NOMO-1 treated with dmso at 0.1 percent for 144 hours (cell line): ENCODE measurements around the gene GNG12.

Experiments
- DNase-seq: peaks from one replicate; lab custom pipeline; 2025; ENCODE audit not compliant: unreplicated experiment; lab: John Stamatoyannopoulos, UW

Gene GNG12

DNA sequence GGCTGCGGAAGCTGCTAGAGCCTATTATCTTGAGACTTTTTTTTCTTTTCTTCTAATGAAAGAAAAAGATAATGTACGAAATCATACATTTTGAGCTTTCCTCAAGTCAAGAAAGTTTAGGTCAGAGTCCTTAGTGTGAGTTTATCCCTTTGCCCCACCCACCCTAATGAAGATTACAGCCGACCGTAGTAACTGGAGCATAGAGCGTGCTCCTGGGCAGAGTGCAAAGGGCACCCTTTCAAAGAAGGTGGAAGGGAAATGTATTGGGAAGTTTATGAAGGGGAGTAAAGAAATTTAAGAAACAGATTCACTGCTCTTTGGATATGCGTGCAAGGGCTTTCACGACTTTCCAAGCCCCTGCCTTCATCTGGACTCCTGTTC is 17.2 kb downstream of the GNG12 start:
- DNase-seq: no peak

DNA sequence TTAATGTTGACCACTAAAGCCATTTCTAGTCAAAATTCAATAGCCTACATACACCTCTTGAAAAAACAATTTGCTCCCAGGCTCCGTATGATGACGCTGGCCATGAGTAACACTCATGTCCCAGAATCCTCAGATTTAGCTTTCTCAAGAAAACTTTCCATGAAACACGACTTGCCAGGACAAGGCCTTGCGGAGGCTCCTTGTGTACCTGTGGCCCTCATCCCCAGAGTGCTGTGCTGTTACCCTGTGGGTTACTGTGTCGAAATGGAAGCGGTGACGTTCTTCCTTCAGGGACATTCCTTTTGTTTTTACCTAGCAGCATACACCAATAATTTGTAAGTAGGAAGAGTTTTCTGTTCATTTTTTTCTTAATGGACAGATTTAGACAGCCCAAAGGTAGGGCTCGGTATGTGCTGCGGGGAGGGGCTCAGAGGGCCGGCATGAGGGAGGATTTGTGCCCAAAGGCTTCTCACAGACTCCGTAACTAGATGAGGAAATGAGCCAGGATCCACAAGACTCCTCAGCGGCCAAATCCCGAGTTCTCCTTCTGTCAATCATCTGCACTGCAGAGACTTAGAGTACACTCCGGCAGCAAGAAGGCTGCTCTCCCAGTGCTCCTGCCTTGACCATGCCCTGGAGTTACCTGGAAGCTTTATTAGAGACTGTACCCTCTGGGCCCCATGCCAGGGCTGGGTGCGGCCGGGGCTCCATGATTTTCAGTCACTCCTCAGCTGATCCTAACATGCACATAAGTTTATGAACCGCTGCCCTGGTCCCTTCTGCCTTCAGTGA is 17.8 kb downstream of the GNG12 start:
- DNase-seq: no peak

DNA sequence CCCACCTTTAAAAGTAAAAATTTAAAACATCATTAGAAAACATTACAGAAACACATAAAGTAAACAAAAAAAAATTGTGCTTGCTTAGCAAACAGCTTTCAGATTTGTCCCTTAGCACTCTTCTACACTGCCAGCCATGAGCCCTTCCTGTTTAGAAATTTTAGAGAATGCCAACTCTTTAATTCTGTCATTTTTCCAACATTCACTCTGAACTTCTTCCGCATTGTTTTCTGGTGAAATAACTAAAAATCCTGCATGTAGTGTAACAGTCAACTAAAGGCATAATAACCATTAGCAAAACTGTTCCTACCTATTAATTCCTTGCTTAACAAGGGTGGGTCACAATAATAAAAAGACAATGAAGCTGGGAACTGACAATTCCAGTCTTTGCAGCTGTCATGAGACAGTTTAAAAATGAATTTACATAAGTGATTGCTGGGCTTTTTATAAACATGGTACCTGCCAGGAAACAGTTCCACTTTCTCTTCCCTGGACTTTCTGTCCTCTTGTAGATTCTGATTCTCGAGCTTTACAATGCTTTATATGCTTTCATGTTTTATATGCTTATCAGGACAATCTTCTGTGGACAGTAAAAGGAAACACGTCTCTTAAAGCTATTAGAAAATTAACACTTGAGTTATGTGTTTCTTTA is 19.0 kb downstream of the GNG12 start:
- DNase-seq: no peak

DNA sequence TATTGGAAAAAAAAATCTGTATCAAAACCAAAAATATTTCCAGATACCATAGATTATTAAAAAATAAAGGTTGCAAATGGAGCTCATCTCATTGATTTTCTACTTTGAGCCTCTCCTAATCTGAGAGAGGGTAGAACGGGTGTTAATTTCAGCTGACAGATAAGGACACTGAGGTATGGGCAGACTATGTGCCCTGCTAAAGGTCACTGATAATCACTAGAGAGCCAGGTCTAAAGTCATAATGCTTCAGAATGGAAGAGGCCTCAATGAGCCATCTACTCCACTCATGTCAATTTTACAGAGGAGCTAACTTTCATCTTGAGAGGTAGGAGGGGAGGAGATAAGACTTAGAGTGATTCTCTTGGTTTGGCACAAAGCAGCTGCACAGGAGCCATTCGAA is 21.0 kb downstream of the GNG12 start:
- no peak for DNase-seq

DNA sequence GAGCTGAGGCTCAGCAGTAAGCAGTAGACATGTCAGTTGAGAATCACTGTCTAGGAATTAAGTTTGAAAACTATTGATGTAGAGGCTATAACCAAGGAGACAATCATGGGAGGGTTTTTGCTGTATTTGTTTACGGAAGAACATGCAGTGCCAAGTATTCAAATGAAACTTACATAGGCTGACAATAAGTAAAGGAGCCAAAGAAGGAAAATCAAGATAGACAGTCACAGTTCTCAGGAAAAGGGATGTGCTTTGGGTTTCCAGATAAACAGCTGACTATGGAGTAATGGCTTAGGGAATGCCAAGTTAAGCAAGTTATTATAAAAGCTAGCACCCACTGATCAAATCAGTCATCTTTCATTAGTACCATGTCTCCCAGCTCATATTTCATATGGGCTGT is 21.5 kb downstream of the GNG12 start:
- no peak for DNase-seq

DNA sequence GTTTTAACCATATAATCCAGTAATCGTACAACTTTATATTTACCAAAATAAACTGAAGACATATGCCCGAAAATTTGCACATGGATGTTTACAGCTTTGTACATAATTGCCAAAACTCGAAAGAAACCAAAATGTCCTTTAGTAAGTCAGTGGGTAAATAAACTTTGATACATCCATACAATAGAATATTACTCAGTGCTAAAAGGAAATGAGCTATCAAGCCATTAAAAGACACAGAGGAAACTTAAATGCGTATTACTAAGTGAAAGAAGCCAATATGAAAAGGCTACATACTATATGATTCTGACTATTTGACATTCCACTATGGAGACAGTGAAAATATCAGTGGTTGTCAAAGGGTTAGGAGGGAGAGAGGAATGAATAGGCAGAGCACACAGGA is 23.4 kb downstream of the GNG12 start:
- DNase-seq: no peak

DNA sequence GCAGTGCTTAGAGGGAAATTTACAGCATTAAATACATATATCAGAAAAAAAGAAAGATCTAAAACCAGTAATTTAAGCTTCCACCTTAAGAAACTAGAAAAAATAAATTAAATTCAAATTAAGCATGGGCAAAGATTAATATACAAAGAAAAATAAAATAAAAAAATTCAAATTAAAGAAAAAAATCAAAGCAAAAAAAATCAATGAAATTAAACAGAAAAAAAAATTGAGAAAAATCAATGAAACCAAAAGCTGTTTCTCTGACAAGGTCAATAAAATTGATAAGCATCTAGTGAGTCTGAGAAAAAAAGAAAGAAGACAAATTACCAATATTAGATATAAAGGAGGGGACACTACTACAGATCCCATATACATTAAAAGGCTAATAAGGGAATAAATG is 26.0 kb downstream of the GNG12 start:
- DNase-seq: no peak

DNA sequence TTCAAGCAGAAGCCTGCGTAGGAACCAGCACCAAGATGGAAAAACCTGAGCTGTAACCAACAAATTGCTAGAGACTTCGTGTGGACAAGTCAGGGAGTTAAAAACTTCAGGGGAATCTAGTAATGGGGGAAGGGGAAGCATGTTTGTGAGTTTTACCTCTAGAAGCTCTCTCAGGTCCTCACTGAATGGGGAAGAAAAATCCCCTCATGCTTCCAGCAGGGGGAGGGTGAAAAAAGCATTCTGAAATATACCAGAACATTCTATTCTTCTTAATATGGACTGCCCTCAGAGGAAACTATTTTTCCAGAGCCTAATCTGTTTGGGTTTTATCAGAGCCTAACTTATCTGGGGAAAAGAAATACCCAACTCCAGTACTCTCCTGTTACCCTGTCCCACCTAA is 28.6 kb downstream of the GNG12 start:
- no peak for DNase-seq

DNA sequence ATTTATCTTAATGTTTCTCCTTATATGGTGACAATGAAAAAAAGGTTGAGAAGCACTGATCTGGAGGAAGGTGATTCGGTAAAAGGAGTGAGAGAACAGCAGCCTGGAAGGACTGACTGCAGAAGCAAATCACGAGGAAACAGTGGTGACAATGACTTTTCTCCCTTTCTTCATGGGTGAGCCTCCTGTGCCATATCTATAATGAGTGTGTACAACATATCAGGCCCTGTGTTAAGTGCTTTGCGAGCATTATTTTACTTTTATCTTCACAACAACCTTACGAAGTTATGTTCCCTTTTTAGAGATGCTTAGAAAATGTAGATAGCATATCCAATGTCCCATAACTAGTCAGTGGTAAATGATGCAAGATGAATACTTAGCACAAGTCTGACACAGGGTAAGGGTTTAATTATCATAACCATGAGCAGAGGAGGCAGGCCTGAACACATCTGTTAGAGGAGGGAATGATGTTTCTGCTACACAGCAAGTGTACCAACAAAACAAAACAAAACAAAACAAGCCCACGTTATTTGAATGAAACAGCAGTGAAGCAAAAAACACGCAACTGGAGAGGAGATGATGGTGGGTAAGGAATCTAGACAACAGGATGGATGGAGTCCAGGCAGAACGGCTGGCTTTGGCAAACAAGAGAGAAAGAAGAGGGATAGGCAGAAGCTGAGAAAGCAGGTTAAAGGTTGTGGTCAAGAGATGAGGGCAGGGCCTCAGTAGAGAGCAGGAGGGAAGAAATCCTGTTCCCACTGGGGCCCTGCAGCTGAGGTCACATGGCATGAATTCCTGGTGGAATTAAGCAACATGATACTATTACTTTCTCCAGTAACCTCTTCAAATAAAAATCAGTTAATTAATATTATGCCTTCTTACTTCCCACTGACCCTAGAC is 29.6 kb downstream of the GNG12 start:
- no peak for DNase-seq

DNA sequence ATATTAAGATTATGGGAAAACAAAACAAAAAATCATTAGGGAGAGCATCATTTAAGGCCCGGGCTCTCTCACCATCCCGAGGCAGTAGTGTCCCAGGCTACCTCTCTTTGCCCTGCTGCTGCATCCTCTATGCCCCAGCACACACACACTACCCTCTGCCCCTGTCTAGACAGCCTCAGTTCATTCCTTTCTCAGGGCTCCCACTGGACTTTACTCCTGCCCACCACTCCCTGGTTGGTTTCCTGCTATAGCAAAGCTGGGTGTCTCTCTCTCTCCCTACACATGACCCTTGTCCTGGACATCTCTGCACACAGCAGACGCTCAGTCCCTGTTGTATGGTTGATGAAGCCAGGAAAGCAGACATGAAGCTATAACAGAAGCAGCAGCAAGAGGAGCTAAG is 30.7 kb downstream of the GNG12 start:
- DNase-seq: no peak

DNA sequence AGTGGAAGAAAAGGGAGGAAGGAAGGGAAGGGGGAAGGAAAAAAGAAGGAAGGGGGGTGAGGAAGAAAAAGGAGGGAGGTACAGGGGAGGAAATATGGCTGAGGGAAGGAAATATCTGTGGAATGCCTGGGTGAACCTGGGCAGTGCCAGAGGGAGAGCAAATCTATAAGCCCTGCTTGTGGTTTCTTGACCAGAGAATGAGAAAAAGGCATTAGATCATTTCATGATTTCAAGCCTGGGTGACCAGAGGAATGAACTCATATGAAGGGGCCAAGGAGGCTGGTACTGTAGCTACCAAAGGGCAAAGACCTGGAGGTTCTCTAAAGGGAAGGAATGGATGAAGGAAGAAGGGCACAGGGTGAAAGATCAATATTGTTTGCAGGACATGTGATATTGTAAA is 31.4 kb downstream of the GNG12 start:
- no peak for DNase-seq

DNA sequence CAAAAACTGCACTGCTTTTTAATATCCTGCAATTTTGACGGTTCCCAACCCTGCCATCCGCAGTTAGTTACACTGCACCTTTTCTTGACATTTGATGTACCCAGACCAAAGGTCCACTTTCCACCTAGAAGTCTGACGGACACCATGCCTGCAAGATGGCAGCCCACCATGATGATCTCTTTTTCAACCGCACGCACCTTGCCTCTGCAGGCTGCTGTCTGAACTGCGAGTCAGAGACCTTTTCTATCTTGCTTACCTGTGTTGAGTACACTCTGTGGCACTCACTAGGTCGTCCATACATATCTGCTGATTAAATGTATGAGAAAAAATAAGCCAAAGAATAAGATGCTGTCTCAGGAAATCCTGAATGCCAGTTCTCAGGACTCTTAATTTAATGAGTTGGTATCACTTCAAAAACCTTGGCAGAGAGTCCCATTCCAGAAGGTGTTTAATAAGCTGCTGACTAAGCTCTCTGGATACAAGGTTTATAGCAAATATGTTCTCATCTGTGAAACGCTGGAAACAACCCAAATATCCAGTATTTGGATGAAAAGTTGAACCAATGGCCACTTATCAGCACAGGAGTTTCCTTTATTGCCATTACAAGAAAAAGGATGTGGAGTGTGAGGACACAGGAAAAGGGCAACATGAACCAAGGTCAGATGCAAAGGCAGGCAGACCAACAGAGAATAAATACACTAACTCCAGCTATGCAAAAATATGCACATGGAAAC is 37.9 kb downstream of the GNG12 start:
- no peak for DNase-seq

DNA sequence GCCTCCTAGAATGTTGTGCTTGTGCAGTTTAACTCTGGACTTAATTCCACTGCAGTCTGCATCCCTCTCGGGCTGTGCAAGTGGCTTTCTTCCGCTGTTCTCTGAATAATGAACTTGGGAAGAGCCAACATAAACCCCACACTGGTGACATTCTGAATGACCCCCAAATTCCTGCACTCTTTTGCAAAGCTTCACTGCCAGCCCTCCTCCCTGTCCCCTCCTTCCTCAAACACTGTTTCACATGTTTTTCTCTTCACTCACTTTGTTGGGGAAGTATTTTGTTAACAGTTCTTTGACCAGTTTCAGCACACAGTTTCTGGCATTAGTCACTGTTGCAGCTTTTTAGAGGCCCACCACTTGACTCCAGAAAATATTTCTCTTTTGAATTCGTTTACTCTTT is 39.7 kb downstream of the GNG12 start:
- no peak for DNase-seq

DNA sequence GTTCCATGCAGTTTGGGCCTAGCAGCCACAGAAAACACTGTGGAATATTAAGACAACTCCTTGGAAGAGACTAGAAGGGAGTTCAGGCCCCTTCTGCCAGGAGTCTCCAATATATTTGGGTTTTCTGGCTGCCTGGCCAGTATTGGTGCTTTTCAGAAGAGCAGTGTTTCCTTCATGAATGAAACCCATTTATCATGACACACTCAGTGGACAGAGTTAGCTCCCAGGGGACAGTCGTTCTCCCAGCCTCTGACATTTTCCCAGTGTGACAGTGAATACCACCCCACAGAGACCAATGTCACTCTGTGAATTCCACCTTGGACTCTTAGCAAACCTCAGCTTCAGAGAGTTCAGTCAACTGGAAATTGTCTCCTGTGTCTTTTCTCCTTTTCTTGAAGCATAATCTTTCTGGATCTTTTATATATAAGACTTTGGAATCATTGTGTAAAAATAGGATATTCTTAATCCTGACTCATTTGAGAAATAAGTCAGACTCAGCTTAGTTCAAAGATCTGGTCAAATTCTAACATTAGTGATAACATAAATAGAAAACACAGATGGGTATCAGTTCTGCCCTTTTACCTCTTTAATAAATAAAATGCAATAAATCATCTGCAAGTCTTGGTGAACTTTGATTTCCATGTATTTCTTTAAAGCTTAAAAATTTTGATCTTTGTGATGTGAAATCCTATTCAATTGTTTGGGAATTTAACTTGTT is 40.4 kb downstream of the GNG12 start:
- no peak for DNase-seq

DNA sequence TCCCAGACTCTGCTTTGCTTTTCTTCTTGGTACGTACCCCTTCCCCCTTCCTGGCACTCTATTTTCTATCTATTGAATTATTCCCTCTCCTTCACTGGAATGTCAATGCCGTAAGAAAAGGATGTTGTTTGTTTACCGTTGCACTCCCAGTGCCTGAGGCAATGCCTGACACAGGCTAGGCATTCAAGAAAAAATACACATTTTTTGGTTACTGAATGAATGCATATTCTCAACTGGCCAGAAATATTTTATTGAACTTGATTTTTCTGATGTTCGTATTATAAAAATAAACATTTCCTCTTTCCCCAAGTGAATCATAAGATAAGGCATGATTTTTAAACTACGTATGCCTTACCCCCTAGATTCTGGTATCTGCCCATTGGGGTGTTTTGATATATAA is 41.2 kb downstream of the GNG12 start:
- no peak for DNase-seq

DNA sequence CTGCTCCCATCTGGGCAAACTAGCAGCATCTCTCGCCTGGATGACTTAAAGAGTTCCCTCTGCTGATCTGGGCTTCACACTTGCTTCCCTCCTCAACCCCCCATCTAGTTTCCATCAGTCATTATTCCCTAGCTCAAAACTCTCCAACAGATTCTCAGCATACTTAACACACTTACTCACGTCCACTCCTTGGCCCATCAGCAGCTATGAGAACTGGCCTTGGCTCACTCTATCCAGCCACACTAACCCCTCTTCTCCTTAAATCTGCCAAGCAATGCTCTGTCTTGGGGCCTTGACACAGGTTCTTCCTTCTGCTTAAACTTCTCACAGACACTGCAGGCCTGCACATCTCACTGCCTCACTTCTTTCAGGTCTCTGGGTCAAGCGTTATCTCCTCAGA is 41.6 kb downstream of the GNG12 start:
- DNase-seq: no peak

DNA sequence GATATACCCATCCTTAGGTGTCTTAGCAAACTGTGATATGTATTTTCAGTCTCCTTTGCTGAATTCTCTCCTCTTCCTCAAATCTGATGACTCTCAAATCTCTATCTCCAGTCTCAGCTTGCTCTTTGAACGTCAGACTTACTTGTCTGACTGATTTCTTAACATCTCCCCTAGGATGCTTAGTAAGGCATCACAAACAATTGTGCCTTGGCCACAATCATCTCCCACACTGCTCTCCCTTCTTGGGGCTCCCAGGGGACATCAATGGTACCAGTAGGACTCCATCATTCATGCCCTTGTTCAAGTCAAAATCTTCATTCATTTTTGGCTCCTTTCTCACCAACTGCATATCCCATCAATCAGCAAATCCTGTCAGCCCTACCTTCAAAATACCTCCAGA is 42.0 kb downstream of the GNG12 start:
- no peak for DNase-seq

DNA sequence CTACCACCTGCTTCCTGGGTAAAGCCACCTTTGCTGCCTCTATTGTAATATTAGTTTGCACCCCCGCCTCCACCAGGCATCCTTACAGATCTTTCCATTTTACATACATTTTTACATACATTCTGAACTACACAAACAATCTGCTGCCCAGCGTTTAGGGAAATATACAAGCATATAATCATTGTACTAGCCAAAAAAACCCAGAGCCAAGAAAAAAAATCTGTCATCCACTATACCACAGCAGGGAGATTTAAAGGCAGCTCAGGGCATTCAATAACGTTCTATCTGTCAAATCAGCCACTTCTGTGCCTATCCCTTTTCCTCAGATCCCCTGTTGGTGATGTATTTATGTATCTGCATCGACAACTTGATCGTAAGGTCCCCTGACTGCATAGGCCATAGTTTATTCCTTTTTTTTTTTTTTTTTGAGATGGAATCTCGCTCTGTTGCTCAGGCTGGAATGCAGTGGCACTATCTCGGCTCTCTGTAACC is 43.0 kb downstream of the GNG12 start:
- no peak for DNase-seq

DNA sequence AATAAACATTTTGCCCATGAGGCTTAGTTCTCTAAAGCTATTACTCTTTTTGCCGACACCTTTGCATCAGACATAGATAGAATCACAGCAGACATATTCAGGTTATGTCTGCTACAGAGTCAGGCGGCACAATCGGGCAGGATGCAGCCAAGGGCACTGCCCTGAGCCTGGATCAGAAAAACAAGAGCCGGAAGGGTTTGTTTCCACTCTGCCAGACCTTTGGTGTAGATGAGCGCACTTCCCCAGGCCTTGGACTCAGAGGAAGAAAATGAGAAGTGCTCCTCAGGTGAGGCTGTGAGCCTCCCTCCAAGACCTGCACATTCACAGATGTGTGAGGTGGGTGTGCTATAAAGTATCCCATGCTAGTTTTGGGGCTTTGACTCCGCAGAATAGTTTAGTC is 43.7 kb downstream of the GNG12 start:
- DNase-seq: no peak

DNA sequence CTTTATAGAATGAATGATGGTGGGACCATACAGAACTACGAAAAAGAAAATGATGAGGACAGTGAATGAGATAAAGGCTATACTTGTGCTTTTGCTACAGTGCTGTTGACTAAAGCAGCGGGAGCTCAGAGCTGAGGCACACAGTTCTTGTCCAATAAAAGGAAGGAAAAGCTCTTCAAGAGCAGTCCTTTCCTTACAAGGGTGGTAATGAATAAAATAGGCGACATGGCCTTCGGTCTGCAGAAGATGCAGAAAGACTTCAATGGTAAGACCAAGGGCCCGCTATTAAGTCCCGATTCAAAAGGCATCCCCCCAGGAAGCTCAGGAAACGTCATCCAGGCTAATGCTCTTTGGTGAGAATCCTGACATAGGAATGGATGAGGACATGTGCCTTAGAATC is 44.4 kb downstream of the GNG12 start:
- no peak for DNase-seq
